ENCODE data around the gene PCDHA1.
"Not testable (repeated sequence)": the region's sequence is repeated elsewhere in the genome, so short reads cannot be mapped to it uniquely, and the experiment has no call there.

Gene PCDHA1

GRCh38 chr5:140791089-140791488 is 5.1 kb downstream of the PCDHA1 start:
- no peaks in the 10 kb centered on the region for H3K4me1 ChIP-seq (ENCODE audit: low read depth, poor library complexity, severe bottlenecking)
- H3K27me3 ChIP-seq (ENCODE audit: insufficient read depth, low read depth), result no peaks in the 10 kb centered on the region
- no peaks in the 10 kb centered on the region for H4K20me1 ChIP-seq (ENCODE audit: insufficient read depth)
- H2AFZ ChIP-seq (ENCODE audit: low read depth), result no peak overlapping the region
- no peak overlapping the region for H3K27ac ChIP-seq
- H3K79me2 ChIP-seq (ENCODE audit: insufficient read depth, low read depth), result no peaks in the 10 kb centered on the region
- H3K4me2 ChIP-seq, result no peak overlapping the region
- no peak overlapping the region for H3K9ac ChIP-seq
- TF ChIP-seq CTCF (conservative IDR thresholded peaks at IDR 0.05; ENCODE audit: low read depth, low read length), result no peak
- H3K4me3 ChIP-seq (IDR thresholded peaks at IDR 0.05; ENCODE audit: insufficient read depth, low read depth, low read length), result no peak overlapping the region
- no peaks in the 10 kb centered on the region for H3K36me3 ChIP-seq (ENCODE audit: insufficient read depth)

GRCh38 chr5:140794595-140795258 is 8.8 kb downstream of the PCDHA1 start, which contains the start of gene PCDHA2:
PCDHA2 (plus strand) TSS chr5:140794852.
- no peak within 1 kb of the TSS for H3K9ac ChIP-seq
- 0 out of 2 replicates have a peak, but pooled peaks have one; percentile 12 for TF ChIP-seq CTCF (conservative IDR thresholded peaks at IDR 0.05; ENCODE audit: low read depth, low read length)
- H3K27ac ChIP-seq, result no peak within 1 kb of the TSS
- H3K36me3 ChIP-seq (ENCODE audit: insufficient read depth), result no peaks in the 10 kb centered on the region
- no peak within 1 kb of the TSS for H3K4me3 ChIP-seq (IDR thresholded peaks at IDR 0.05; ENCODE audit: insufficient read depth, low read depth, low read length)
- no peaks in the 10 kb centered on the region for H3K79me2 ChIP-seq (ENCODE audit: insufficient read depth, low read depth)
- H2AFZ ChIP-seq (ENCODE audit: low read depth), result no peak within 1 kb of the TSS
- H3K27me3 ChIP-seq (ENCODE audit: insufficient read depth, low read depth), result no peaks in the 10 kb centered on the region
- no peak within 1 kb of the TSS for H3K4me2 ChIP-seq
- no peaks in the 10 kb centered on the region for H3K4me1 ChIP-seq (ENCODE audit: low read depth, poor library complexity, severe bottlenecking)
- H4K20me1 ChIP-seq (ENCODE audit: insufficient read depth), result no peaks in the 10 kb centered on the region

- H3K4me3 ChIP-seq (IDR thresholded peaks at IDR 0.05; ENCODE audit: insufficient read depth, low read depth, low read length), result no peak overlapping the region
- H3K27me3 ChIP-seq (ENCODE audit: insufficient read depth, low read depth), result no peaks in the 10 kb centered on the region
- H3K79me2 ChIP-seq (ENCODE audit: insufficient read depth, low read depth), result no peaks in the 10 kb centered on the region
- no peaks in the 10 kb centered on the region for H4K20me1 ChIP-seq (ENCODE audit: insufficient read depth)
- H2AFZ ChIP-seq (ENCODE audit: low read depth), result no peak overlapping the region
- 0 out of 2 replicates have a peak, but pooled peaks have one; percentile 1 for TF ChIP-seq CTCF (conservative IDR thresholded peaks at IDR 0.05; ENCODE audit: low read depth, low read length)
- H3K4me1 ChIP-seq (ENCODE audit: low read depth, poor library complexity, severe bottlenecking), result no peaks in the 10 kb centered on the region
- H3K9ac ChIP-seq, result no peak overlapping the region
- H3K36me3 ChIP-seq (ENCODE audit: insufficient read depth), result no peaks in the 10 kb centered on the region
- no peak overlapping the region for H3K27ac ChIP-seq
- H3K4me2 ChIP-seq, result no peak overlapping the region
Measured at GRCh38 chr5:140795259-140795641, 9.3 kb downstream of the PCDHA1 start.

- H3K79me2 ChIP-seq (ENCODE audit: insufficient read depth, low read depth); H3K9ac ChIP-seq; H3K36me3 ChIP-seq (ENCODE audit: insufficient read depth); H3K4me1 ChIP-seq (ENCODE audit: low read depth, poor library complexity, severe bottlenecking); H3K27ac ChIP-seq; H3K4me3 ChIP-seq (IDR thresholded peaks at IDR 0.05; ENCODE audit: insufficient read depth, low read depth, low read length); H3K4me2 ChIP-seq; H3K27me3 ChIP-seq (ENCODE audit: insufficient read depth, low read depth); H2AFZ ChIP-seq (ENCODE audit: low read depth); H4K20me1 ChIP-seq (ENCODE audit: insufficient read depth): not testable (repeated sequence)
Measured at GRCh38 chr5:140796072-140796717, 10.3 kb downstream of the PCDHA1 start.

GRCh38 chr5:140796718-140797095 is 10.8 kb downstream of the PCDHA1 start:
- Histone ChIP-seq H3K36me3 (ENCODE audit: insufficient read depth) (no peaks in the 10 kb centered on the region), H3K79me2 (ENCODE audit: insufficient read depth, low read depth) (no peaks in the 10 kb centered on the region), H3K4me1 (ENCODE audit: low read depth, poor library complexity, severe bottlenecking) (no peaks in the 10 kb centered on the region), H3K4me2 (no peak overlapping the region), H4K20me1 (ENCODE audit: insufficient read depth) (no peaks in the 10 kb centered on the region), H2AFZ (ENCODE audit: low read depth) (no peak overlapping the region), H3K9ac (no peak overlapping the region), H3K27ac (no peak overlapping the region), H3K4me3 (IDR thresholded peaks at IDR 0.05; ENCODE audit: insufficient read depth, low read depth, low read length) (no peak overlapping the region), H3K27me3 (ENCODE audit: insufficient read depth, low read depth) (no peaks in the 10 kb centered on the region)
- no peak for TF ChIP-seq CTCF (conservative IDR thresholded peaks at IDR 0.05; ENCODE audit: low read depth, low read length)

Data from KMS-11 (cell line).